HG03571 (cell line): Measurements from ENCODE around the gene CERS2.

Experiments
- ATAC-seq: cut with Tn5 transposase; IDR thresholded peaks from one replicate; pipeline ENCODE4 v1.9.1; 2021; ENCODE audit not compliant: unreplicated experiment

The CERS2 gene

GRCh38 chr1:150999051-150999674 lies 24.5 kb upstream of the CERS2 start:
- ATAC-seq: no peak

GRCh38 chr1:150997949-150998348 lies 23.3 kb upstream of the CERS2 start:
- no peak for ATAC-seq

- no peak for ATAC-seq
These were observed 22.7 kb upstream of the CERS2 start for GRCh38 chr1:150997126-150997872.

- no peak for ATAC-seq
These were observed 21.3 kb upstream of the CERS2 start for GRCh38 chr1:150995896-150996295.

GRCh38 chr1:150995460-150995859 lies 20.8 kb upstream of the CERS2 start:
- no peak for ATAC-seq

- no peak for ATAC-seq
These were observed 19.6 kb upstream of the CERS2 start for GRCh38 chr1:150994248-150994647.

GRCh38 chr1:150992626-150993025 lies 18.0 kb upstream of the CERS2 start:
- ATAC-seq: no peak

- ATAC-seq: no peak
These were observed 13.3 kb upstream of the CERS2 start for GRCh38 chr1:150987924-150988323.

- no peak for ATAC-seq
These were observed 10.7 kb upstream of the CERS2 start for GRCh38 chr1:150985179-150985825.

GRCh38 chr1:150981805-150982712 lies 7.4 kb upstream of the CERS2 start, which contains the start of gene ANXA9:
Gene ANXA9, plus strand, starts transcription at chr1:150982292. Its CDS starts 814 bp downstream, at chr1:150983106.
- ATAC-seq: no peak

- no peak for ATAC-seq
These were observed 6.7 kb upstream of the CERS2 start for GRCh38 chr1:150981177-150981804.

- peak; percentile 44 for ATAC-seq
These were observed 4.7 kb upstream of the CERS2 start for GRCh38 chr1:150979092-150980056.

- ATAC-seq: no peak
These were observed 2.5 kb upstream of the CERS2 start for GRCh38 chr1:150976879-150977694.

- ATAC-seq: no peak
These were observed 1.8 kb upstream of the CERS2 start for GRCh38 chr1:150976401-150976821.

GRCh38 chr1:150973836-150974579 lies 627 bp downstream of the CERS2 start:
- peak; percentile 44 for ATAC-seq

GRCh38 chr1:150973258-150973835 lies 1.3 kb downstream of the CERS2 start:
- ATAC-seq: no peak

- ATAC-seq: no peak
These were observed 2.2 kb downstream of the CERS2 start for GRCh38 chr1:150972417-150972940.
